GM12891 (cell line): Measurements from ENCODE around the gene NUDT16L1.

Source experiments
- POLR2A ChIP-seq: IDR thresholded peaks from 2 replicates; pipeline ENCODE4 v1.6.1; 2011; ENCODE audit warnings: low read depth, low read length, control low read depth
- POLR2AphosphoS5 ChIP-seq: IDR thresholded peaks from 2 replicates; pipeline ENCODE4 v1.6.1; 2011; ENCODE audit warnings: low read depth, low read length, control low read depth

- no peak; the same call in 1 of the 2 replicates for TF ChIP-seq POLR2AphosphoS5
- TF ChIP-seq POLR2A = no peak
Measured at GRCh38 chr16:4656695-4657686, 36.4 kb upstream of the NUDT16L1 start.
